Bronchial epithelial cell (primary cell): Measurements from ENCODE around the gene POGZ. TPM values are rescaled to one million over a fixed set of nuclear protein-coding genes. Genes with fewer than 3 reads are reported as not detected.

ENCODE experiments used
- DNase-seq: peaks from one replicate; pipeline ENCODE4 v3.0.0-alpha.2; 2010; ENCODE audit warnings: low read depth
- FAIRE-seq: peaks from 2 replicates; lab custom pipeline; 2011; peaks lifted over from hg19 to GRCh38; lab: Jason Lieb, UNC
- H3K27me3 ChIP-seq: 2 replicates; pipeline ENCODE4 v1.5.1; 2011; ENCODE audit warnings: low read length; ENCODE audit not compliant: control insufficient read depth, insufficient read depth
- H3K36me3 ChIP-seq: 2 replicates; pipeline ENCODE4 v1.5.1; 2011; ENCODE audit warnings: low read length; ENCODE audit not compliant: control insufficient read depth, insufficient read depth
- H3K4me3 ChIP-seq: 2 replicates; pipeline ENCODE4 v1.5.1; 2011; ENCODE audit warnings: mild to moderate bottlenecking, low read depth, low read length, control low read depth
- total RNA-seq: library from RNA; depleted of rRNA; stranded (reverse); fragments of >200 nt; gene quantifications from 2 replicates; pipeline ENCODE4 v1.2.1, GENCODE V29; 2014
- TF ChIP-seq, protein P1 (sequence below): IDR thresholded peaks from 2 replicates; pipeline ENCODE4 v1.5.1; 2011; ENCODE audit warnings: mild to moderate bottlenecking, moderate library complexity, low read length, control low read depth, inconsistent platforms; ENCODE audit not compliant: insufficient read depth, severe bottlenecking

POGZ gene
- total RNA-seq, 1 donor from 2014 or later, result 6.6 TPM

- no peak for DNase-seq
- Histone ChIP-seq H3K4me3 (no peak overlapping the region), H3K36me3 (no peaks in the 10 kb centered on the region), H3K27me3 (no peaks in the 10 kb centered on the region)
- TF ChIP-seq, protein P1, sequence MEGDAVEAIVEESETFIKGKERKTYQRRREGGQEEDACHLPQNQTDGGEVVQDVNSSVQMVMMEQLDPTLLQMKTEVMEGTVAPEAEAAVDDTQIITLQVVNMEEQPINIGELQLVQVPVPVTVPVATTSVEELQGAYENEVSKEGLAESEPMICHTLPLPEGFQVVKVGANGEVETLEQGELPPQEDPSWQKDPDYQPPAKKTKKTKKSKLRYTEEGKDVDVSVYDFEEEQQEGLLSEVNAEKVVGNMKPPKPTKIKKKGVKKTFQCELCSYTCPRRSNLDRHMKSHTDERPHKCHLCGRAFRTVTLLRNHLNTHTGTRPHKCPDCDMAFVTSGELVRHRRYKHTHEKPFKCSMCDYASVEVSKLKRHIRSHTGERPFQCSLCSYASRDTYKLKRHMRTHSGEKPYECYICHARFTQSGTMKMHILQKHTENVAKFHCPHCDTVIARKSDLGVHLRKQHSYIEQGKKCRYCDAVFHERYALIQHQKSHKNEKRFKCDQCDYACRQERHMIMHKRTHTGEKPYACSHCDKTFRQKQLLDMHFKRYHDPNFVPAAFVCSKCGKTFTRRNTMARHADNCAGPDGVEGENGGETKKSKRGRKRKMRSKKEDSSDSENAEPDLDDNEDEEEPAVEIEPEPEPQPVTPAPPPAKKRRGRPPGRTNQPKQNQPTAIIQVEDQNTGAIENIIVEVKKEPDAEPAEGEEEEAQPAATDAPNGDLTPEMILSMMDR, result no peak
- FAIRE-seq, result no peak
Observed at GRCh38 chr1:151461694-151462093, 2.4 kb upstream of the POGZ start.

DNA sequence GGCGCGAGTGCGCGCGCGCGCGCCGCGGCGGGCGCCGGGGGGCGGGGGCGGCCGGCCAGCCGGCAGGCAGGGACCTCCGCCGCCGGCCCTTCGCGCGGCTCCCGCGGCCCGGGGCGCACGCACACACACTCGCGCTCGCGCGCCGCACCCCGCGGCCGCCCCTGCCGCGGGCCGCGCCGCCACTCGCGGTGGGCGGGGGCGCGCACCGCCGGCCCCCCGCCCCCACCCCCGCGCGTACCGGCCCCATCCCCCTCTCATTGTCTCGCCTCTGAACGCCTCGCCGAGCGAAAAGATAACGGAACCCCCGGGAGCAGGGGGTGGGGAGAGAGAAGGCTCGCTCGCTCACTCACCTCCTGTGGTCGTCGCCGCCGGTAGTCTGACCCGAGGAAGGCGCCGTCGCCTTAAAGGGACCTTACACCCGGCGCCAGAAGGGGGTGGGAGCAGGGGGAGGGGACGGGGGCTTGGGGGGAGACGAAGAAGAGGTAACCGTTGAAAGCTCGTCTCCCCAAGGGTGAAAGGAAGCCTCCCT lies 428 bp downstream of the POGZ start:
- TF ChIP-seq, protein P1, result no peak
- Histone ChIP-seq H3K27me3 (no peaks in the 10 kb centered on the region), H3K36me3 (no peaks in the 10 kb centered on the region), H3K4me3 (peak overlapping the region; percentile 59)
- FAIRE-seq (no peak), DNase-seq (peak; percentile 33)

- DNase-seq, result peak; percentile 68
- FAIRE-seq, result no peak
Observed at GRCh38 chr1:151457911-151458801, 1.1 kb downstream of the POGZ start.

DNA sequence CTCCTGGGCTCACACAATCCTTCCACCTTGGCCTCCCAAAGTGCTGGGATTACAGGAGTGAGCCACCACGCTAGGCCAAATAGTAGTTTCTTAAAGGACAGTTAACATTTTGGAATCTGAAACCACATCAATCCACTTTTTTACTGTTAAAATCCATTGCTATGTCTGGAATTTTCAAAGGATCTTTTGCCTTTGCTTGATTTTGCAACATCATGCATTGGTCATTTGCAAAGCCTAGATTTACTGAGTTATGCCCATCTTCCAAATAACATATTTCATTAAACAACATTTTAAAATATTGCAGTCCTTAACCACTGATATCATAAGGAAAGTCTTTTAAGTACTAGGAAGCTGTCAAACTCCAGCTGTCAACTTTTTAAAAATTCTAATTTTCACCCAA lies 3.3 kb downstream of the POGZ start:
- DNase-seq (no peak), FAIRE-seq (no peak)
- TF ChIP-seq, protein P1, result no peak
- H3K4me3 ChIP-seq, result no peak overlapping the region
- no peaks in the 10 kb centered on the region for H3K27me3 ChIP-seq
- H3K36me3 ChIP-seq, result no peaks in the 10 kb centered on the region

More at GRCh38 chr1:151457911-151458801, 1.1 kb downstream of the POGZ start:
- Histone ChIP-seq H3K4me3 (peak overlapping the region; percentile 59), H3K27me3 (no peaks in the 10 kb centered on the region), H3K36me3 (no peaks in the 10 kb centered on the region)
- TF ChIP-seq, protein P1, result no peak

- no peak for DNase-seq
- Histone ChIP-seq H3K36me3 (no peaks in the 10 kb centered on the region), H3K4me3 (no peak overlapping the region), H3K27me3 (no peaks in the 10 kb centered on the region)
- TF ChIP-seq, protein P1, result no peak
- no peak for FAIRE-seq
Observed at GRCh38 chr1:151455231-151455630, 4.1 kb downstream of the POGZ start.
